Measurements from ENCODE around the gene RPS15.

Gene RPS15

GRCh38 chr19:1459479-1459878 lies 21.3 kb downstream of the RPS15 start:
- no peak for TF ChIP-seq CTCF (IDR thresholded peaks at IDR 0.05; ENCODE audit: low read depth, low read length)
- no peak for DNase-seq (ENCODE audit: extremely low read depth, low read depth)

GRCh38 chr19:1460033-1460995 lies 22.1 kb downstream of the RPS15 start:
- DNase-seq (ENCODE audit: extremely low read depth, low read depth): no peak
- no peak for TF ChIP-seq CTCF (IDR thresholded peaks at IDR 0.05; ENCODE audit: low read depth, low read length)

- DNase-seq (ENCODE audit: extremely low read depth, low read depth): no peak
- no peak for TF ChIP-seq CTCF (IDR thresholded peaks at IDR 0.05; ENCODE audit: low read depth, low read length)
Measured at GRCh38 chr19:1461862-1462261, 23.7 kb downstream of the RPS15 start.

GRCh38 chr19:1465191-1466016 lies 27.2 kb downstream of the RPS15 start:
- no peak for DNase-seq (ENCODE audit: extremely low read depth, low read depth)

GRCh38 chr19:1466018-1466460 lies 27.8 kb downstream of the RPS15 start:
- no peak for DNase-seq (ENCODE audit: extremely low read depth, low read depth)
- no peak for TF ChIP-seq CTCF (IDR thresholded peaks at IDR 0.05; ENCODE audit: low read depth, low read length)

More at GRCh38 chr19:1465191-1466016, 27.2 kb downstream of the RPS15 start:
- peak; percentile 15 for TF ChIP-seq CTCF (IDR thresholded peaks at IDR 0.05; ENCODE audit: low read depth, low read length)

GRCh38 chr19:1466461-1467214 lies 28.4 kb downstream of the RPS15 start:
- DNase-seq (ENCODE audit: extremely low read depth, low read depth): no peak
- no peak for TF ChIP-seq CTCF (IDR thresholded peaks at IDR 0.05; ENCODE audit: low read depth, low read length)
